ENCODE results near the gene BLOC1S6. TPM values are rescaled to one million over a fixed set of nuclear protein-coding genes. Genes with fewer than 3 reads are reported as not detected.
"Not testable (repeated sequence)": the region's sequence is repeated elsewhere in the genome, so short reads cannot be mapped to it uniquely, and the experiment has no call there.

Gene BLOC1S6
- total and polyA plus RNA-seq, 4 donors: 49.8 to 86.6 (median 60.4) TPM

DNA sequence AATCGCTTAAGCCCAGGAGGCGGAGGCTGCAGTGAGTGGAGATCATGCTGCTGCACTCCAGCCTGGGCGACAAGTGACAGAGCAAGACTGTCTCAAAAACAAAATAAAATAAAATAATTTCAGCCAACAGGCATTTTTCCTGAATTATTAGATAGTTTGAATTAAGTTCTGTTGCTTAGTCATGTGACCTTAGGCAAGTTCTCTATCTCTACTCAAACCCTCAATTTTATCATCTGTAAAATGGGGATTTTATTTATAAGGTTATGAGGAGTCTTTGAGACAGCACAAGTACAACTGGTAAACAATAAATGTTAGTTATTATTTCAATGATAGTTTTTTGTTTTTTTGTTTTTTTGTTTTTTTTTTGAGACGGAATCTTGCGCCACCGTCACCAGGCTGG lies 60.6 kb downstream of the BLOC1S6 start:
- H3K27ac ChIP-seq (ENCODE audit: low read depth, low read length): no peak overlapping the region
- H3K36me3 ChIP-seq (ENCODE audit: control insufficient read depth, insufficient read depth, low read length): no peaks in the 10 kb centered on the region
- no peak for DNase-seq (ENCODE audit: low read depth in 4 of 6, low spot score in 6 of 6)
- no peaks in the 10 kb centered on the region for H3K9me3 ChIP-seq (ENCODE audit: control insufficient read depth, insufficient read depth, low read length)
- 99% methylated on average over 5 of the region's 6 CpGs for WGBS (ENCODE audit: insufficient coverage)
- no peaks in the 10 kb centered on the region for H3K27me3 ChIP-seq (ENCODE audit: control insufficient read depth, insufficient read depth, low read length)
- H3K4me1 ChIP-seq (ENCODE audit: control insufficient read depth, insufficient read depth, low read length): no peaks in the 10 kb centered on the region
- H3K4me3 ChIP-seq (ENCODE audit: low read depth, low read length): no peak overlapping the region

DNA sequence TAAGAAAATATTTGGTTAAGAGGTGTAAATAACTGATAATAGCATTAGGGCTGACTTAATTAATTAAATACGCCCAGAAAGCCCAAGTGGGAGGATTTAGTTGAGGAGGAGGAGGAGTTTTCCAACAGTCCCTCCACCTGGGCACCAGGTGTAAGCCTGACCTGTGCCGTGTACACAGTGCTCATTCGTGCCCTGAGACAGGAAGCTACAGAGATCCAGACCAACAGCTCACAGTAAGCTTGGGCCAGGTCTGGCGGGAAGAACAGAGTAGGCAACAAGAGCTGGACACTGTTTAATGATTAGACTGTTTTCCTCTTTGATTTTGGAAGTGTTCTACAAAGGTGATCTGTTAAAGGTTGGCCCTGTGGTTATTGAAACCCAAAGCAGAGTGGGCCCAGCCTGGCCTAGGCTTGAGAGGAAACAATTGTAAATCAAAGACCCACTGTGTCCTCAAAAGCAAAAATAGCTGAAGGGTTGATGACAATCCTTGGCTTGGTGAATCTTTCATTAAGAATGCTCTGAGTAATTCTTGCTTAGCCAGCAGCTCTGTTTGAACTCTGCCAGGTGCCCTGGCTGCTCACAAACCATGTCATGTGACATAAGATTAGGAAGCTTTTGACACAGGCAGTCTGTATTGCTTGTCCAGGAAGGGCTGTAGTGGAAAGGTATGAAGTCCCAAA lies 61.5 kb downstream of the BLOC1S6 start:
- H3K27ac ChIP-seq (ENCODE audit: low read depth, low read length): no peak overlapping the region
- no peak overlapping the region for H3K4me3 ChIP-seq (ENCODE audit: low read depth, low read length)
- 100% methylated on average over 2 of the region's 4 CpGs for WGBS (ENCODE audit: insufficient coverage)
- H3K9me3 ChIP-seq (ENCODE audit: control insufficient read depth, insufficient read depth, low read length): no peaks in the 10 kb centered on the region
- H3K27me3 ChIP-seq (ENCODE audit: control insufficient read depth, insufficient read depth, low read length): no peaks in the 10 kb centered on the region
- H3K4me1 ChIP-seq (ENCODE audit: control insufficient read depth, insufficient read depth, low read length): no peaks in the 10 kb centered on the region
- H3K36me3 ChIP-seq (ENCODE audit: control insufficient read depth, insufficient read depth, low read length): no peaks in the 10 kb centered on the region
- no peak for DNase-seq (ENCODE audit: low read depth in 4 of 6, low spot score in 6 of 6)

DNA sequence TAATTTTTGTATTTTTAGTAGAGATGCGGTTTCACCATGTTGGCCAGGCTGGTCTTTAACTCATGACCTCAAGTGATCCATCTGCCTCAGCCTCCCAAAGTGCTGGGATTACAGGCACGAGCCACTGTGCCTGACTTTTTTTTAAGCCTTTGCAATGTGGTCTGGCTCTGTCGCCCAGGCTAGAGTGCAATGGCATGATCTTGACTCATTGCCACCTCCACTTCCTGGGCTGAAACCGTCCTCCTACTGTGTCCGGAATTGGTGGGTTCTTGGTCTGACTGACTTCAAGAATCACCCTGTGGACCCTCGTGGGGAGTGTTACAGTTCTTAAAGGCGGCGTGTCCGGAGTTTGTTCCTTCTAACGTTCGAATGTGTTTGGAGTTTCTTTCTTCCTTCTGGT lies 62.8 kb downstream of the BLOC1S6 start:
- not testable (repeated sequence) for H3K9me3 ChIP-seq (ENCODE audit: control insufficient read depth, insufficient read depth, low read length); H3K27ac ChIP-seq (ENCODE audit: low read depth, low read length); H3K4me1 ChIP-seq (ENCODE audit: control insufficient read depth, insufficient read depth, low read length); H3K36me3 ChIP-seq (ENCODE audit: control insufficient read depth, insufficient read depth, low read length); H3K4me3 ChIP-seq (ENCODE audit: low read depth, low read length); H3K27me3 ChIP-seq (ENCODE audit: control insufficient read depth, insufficient read depth, low read length); DNase-seq (ENCODE audit: low read depth in 4 of 6, low spot score in 6 of 6)
- WGBS (ENCODE audit: insufficient coverage): 92% methylated on average over 11 of the region's 11 CpGs

DNA sequence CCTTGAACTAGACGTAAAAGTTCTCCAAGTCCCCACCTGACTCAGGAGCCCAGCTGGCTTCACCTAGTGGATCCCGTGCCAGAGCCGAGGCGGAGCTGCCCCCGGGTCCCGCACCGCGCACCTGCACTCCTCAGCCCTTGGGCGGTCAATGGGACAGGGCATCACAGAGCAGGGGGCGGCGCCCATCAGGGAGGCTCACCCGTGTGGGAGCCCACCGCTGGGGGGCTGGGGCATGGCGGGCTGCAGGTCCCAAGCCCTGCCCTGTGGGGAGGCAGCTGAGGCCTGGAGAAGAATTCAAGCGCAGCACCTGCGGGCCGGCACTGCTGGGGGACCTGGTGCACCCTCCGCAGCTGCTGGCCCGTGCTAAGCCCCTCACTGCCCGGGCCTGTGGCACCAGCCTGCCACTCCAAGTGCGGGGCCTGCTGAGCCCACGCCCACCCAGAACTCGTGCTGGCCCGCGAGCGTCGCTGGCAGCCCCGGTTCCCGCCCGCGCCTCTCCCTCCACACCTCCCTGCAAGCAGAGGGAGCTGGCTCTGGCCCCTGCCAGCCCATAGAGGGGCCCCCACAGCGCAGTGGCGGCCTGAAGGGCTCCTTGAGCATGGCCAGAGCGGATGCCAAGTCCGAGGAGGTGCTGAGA lies 63.8 kb downstream of the BLOC1S6 start:
- Histone ChIP-seq H3K4me3 (ENCODE audit: low read depth, low read length) (no peak overlapping the region), H3K27ac (ENCODE audit: low read depth, low read length) (no peak overlapping the region), H3K27me3 (ENCODE audit: control insufficient read depth, insufficient read depth, low read length) (no peaks in the 10 kb centered on the region), H3K4me1 (ENCODE audit: control insufficient read depth, insufficient read depth, low read length) (no peaks in the 10 kb centered on the region), H3K36me3 (ENCODE audit: control insufficient read depth, insufficient read depth, low read length) (no peaks in the 10 kb centered on the region), H3K9me3 (ENCODE audit: control insufficient read depth, insufficient read depth, low read length) (no peaks in the 10 kb centered on the region)
- no peak for DNase-seq (ENCODE audit: low read depth in 4 of 6, low spot score in 6 of 6)
- 97% methylated on average over 34 of the region's 35 CpGs for WGBS (ENCODE audit: insufficient coverage)

DNA sequence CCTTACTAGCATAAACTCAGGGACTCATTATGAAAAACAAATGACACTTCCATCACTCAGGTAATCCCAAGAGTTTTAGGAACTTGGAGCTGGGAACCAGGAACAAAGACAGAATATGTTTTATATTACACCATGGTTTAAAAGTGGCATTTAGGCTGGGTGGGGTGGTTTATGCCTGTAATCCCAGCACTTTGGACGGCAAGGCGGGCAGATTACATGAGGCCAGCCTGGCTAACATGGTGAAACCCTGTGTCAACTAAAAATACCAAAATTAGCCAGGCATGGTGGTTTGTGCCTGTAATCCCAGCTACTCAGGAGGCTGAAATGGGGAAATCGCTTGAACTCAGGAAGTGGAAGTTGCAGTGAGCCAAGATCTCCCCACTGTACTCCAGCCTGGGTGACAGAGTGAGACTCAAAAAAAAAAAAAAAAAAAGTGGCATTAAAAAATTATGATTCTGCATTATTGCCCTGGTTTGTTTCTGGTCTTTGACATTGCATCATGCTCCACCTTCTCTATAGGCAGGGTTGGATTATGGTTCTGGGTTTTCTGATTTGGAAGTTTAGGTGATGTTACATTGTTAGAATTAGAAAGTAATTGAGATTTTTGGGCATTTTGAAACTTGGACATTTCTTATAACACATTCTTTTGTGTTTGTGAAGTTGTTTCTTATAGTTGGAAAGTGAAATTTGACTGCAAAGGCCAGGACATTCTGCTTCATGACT lies 66.7 kb downstream of the BLOC1S6 start:
- Histone ChIP-seq H3K9me3 (ENCODE audit: control insufficient read depth, insufficient read depth, low read length) (no peaks in the 10 kb centered on the region), H3K36me3 (ENCODE audit: control insufficient read depth, insufficient read depth, low read length) (no peaks in the 10 kb centered on the region), H3K4me3 (ENCODE audit: low read depth, low read length) (no peak overlapping the region), H3K27me3 (ENCODE audit: control insufficient read depth, insufficient read depth, low read length) (no peaks in the 10 kb centered on the region), H3K27ac (ENCODE audit: low read depth, low read length) (no peak overlapping the region), H3K4me1 (ENCODE audit: control insufficient read depth, insufficient read depth, low read length) (no peaks in the 10 kb centered on the region)
- WGBS (ENCODE audit: insufficient coverage): 94% methylated on average over 3 of the region's 3 CpGs
- DNase-seq (ENCODE audit: low read depth in 4 of 6, low spot score in 6 of 6): no peak

DNA sequence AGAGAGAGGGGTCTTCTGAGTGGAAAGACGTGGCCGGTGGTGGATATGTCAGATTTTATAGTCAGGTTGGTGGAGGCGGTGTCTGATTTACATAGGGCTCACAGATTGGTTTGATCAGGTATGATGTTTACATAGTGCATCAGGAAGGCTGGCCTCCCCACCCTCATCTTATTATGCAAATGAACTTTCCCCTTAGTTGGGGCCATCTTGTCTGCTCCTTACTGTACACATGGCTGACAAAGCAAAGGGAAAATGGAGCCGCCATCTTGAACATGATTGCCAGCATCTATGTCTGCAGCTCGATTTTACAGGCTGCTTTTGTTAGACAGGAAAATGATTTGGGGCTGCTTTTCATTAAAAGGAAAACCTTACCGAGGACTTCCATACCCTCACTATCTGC lies 67.6 kb downstream of the BLOC1S6 start:
- Histone ChIP-seq H3K27ac (ENCODE audit: low read depth, low read length) (no peak overlapping the region), H3K27me3 (ENCODE audit: control insufficient read depth, insufficient read depth, low read length) (no peaks in the 10 kb centered on the region), H3K4me3 (ENCODE audit: low read depth, low read length) (no peak overlapping the region), H3K4me1 (ENCODE audit: control insufficient read depth, insufficient read depth, low read length) (no peaks in the 10 kb centered on the region), H3K9me3 (ENCODE audit: control insufficient read depth, insufficient read depth, low read length) (no peaks in the 10 kb centered on the region), H3K36me3 (ENCODE audit: control insufficient read depth, insufficient read depth, low read length) (no peaks in the 10 kb centered on the region)
- WGBS (ENCODE audit: insufficient coverage): 86% methylated on average over 2 of the region's 6 CpGs
- no peak for DNase-seq (ENCODE audit: low read depth in 4 of 6, low spot score in 6 of 6)

DNA sequence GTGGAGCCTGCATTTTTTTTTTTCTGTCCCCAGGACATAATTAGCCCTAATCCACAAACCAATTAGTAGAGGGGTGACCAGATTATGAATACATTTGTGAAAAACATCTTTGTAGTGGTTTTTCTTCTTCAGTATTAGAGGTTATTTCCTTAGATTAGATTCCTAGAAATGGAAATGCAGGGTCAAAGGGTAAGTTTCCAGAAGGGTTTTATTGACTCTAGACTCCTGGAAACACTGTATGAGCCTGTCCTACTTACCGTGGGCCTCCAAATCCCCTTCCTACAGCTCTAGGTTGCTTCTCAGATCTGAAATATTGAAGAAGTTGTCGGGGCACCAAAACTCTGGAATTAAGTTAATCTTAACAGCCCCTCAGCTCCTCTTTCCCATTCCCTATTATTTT lies 70.1 kb downstream of the BLOC1S6 start:
- Histone ChIP-seq H3K4me1 (ENCODE audit: control insufficient read depth, insufficient read depth, low read length) (no peaks in the 10 kb centered on the region), H3K27me3 (ENCODE audit: control insufficient read depth, insufficient read depth, low read length) (no peaks in the 10 kb centered on the region), H3K36me3 (ENCODE audit: control insufficient read depth, insufficient read depth, low read length) (no peaks in the 10 kb centered on the region)

DNA sequence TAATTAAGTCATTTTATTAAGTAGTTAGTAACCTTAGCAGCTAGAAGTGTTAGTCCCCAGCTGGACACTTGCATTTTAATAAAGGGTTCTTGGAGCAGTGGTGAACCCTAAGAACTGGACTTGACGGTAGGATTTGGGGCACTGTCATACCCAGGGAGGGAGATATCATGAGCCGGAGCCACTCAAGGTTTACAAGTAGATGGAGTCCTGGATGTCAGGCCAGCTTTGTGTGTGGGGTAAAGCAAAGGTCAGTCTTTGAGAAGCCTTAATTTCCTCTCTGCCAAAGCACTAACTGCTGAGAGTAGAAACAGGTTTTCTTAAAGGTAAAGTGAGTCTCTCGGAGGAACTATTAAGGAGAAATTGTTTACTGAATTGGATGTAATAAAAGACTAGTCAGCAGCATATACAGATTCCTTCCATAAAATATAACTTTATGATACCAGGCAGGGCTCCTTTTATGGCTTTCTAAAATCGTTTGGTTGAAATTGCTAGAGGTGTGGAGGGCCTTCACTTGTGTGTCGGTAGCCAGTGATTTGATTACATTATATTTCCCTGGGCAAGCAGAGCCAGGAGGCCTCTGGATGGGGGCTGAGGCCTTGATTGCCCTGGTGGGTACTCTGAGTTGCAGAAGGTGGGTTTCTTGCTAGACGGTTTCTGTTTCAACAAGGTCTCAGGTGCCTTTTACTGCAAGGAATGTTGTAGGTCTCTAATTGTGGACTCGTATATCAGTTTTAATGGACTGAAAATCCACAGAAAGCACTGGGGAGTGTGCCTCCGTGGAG lies 70.8 kb downstream of the BLOC1S6 start:
- Histone ChIP-seq H3K27ac (ENCODE audit: low read depth, low read length) (no peak overlapping the region), H3K4me1 (ENCODE audit: control insufficient read depth, insufficient read depth, low read length) (no peaks in the 10 kb centered on the region), H3K27me3 (ENCODE audit: control insufficient read depth, insufficient read depth, low read length) (no peaks in the 10 kb centered on the region), H3K9me3 (ENCODE audit: control insufficient read depth, insufficient read depth, low read length) (no peaks in the 10 kb centered on the region), H3K4me3 (ENCODE audit: low read depth, low read length) (no peak overlapping the region), H3K36me3 (ENCODE audit: control insufficient read depth, insufficient read depth, low read length) (no peaks in the 10 kb centered on the region)
- 67% methylated on average over 5 of the region's 8 CpGs for WGBS (ENCODE audit: insufficient coverage)
- peak in 1 of 6 donors; percentile 78 for DNase-seq (ENCODE audit: low read depth in 4 of 6, low spot score in 6 of 6)

More for the DNA sequence above, 70.1 kb downstream of the BLOC1S6 start:
- no CpG with 5 or more reads among the region's 2 CpGs for WGBS (ENCODE audit: insufficient coverage)
- H3K9me3 ChIP-seq (ENCODE audit: control insufficient read depth, insufficient read depth, low read length): no peaks in the 10 kb centered on the region
- H3K27ac ChIP-seq (ENCODE audit: low read depth, low read length): no peak overlapping the region
- H3K4me3 ChIP-seq (ENCODE audit: low read depth, low read length): no peak overlapping the region
- no peak for DNase-seq (ENCODE audit: low read depth in 4 of 6, low spot score in 6 of 6)

Data from spinal cord (tissue), 10 donors.